HUES64 (cell line): Measurements from ENCODE around the gene CCDC187.

ENCODE experiments used
- H3K27ac ChIP-seq: 2 replicates; pipeline ENCODE4 v1.7.0; 2013; ENCODE audit warnings: low read depth, low read length, inconsistent platforms
- H3K27me3 ChIP-seq: 2 replicates; pipeline ENCODE4 v1.6.1; 2013; ENCODE audit warnings: mild to moderate bottlenecking, low read length; ENCODE audit not compliant: insufficient read depth
- H3K36me3 ChIP-seq: 2 replicates; pipeline ENCODE4 v1.6.1; 2013; ENCODE audit warnings: mild to moderate bottlenecking, low read length; ENCODE audit not compliant: insufficient read depth
- H3K4me1 ChIP-seq: 2 replicates; pipeline ENCODE4 v1.6.1; 2013; ENCODE audit warnings: mild to moderate bottlenecking, low read length, moderate library complexity; ENCODE audit not compliant: insufficient read depth
- H3K4me3 ChIP-seq: 2 replicates; pipeline ENCODE4 v1.5.1; 2013; ENCODE audit warnings: mild to moderate bottlenecking, low read length, moderate library complexity
- H3K9ac ChIP-seq: 2 replicates; pipeline ENCODE4 v1.6.1; 2013; ENCODE audit warnings: mild to moderate bottlenecking, low read depth, low read length
- H3K9me3 ChIP-seq: 2 replicates; pipeline ENCODE4 v1.6.1; 2013; ENCODE audit warnings: low read depth, low read length; ENCODE audit not compliant: insufficient read depth
- WGBS: fragments of 150-250, 120-280 bp; methylation state at CpG from one replicate; pipeline ENCODE4 v1.1.7; 2013; ENCODE audit warnings: missing lambda C conversion rate; 5-methylcytosine and 5-hydroxymethylcytosine counted together

The CCDC187 gene

GRCh38 chr9:136345281-136346156, 41.6 kb upstream of the CCDC187 start:
- Histone ChIP-seq H3K9me3 (no peaks in the 10 kb centered on the region), H3K27me3 (no peaks in the 10 kb centered on the region), H3K9ac (0 out of 2 replicates have a peak overlapping the region, but pooled peaks have one; percentile 24), H3K4me1 (peaks cover 16% of the 10 kb centered on the region; the same call in 1 of the 2 replicates), H3K4me3 (no peak overlapping the region), H3K36me3 (no peaks in the 10 kb centered on the region), H3K27ac (peak overlapping the region; percentile 63; the same call in 1 of the 2 replicates)
- 75% methylated on average over 43 of the region's 43 CpGs for WGBS

- 85% methylated on average over 21 of the region's 21 CpGs for WGBS
- Histone ChIP-seq H3K27ac (no peak overlapping the region), H3K27me3 (no peaks in the 10 kb centered on the region), H3K9me3 (no peaks in the 10 kb centered on the region), H3K4me1 (peaks cover 16% of the 10 kb centered on the region; the same call in 1 of the 2 replicates), H3K9ac (no peak overlapping the region), H3K4me3 (no peak overlapping the region), H3K36me3 (no peaks in the 10 kb centered on the region)
Observed at GRCh38 chr9:136344544-136345280, 40.8 kb upstream of the CCDC187 start.

GRCh38 chr9:136343884-136344269, 40.0 kb upstream of the CCDC187 start:
- WGBS, result 97% methylated on average over 24 of the region's 24 CpGs
- no peaks in the 10 kb centered on the region for H3K27me3 ChIP-seq
- no peaks in the 10 kb centered on the region for H3K36me3 ChIP-seq
- H3K9ac ChIP-seq, result 0 out of 2 replicates have a peak overlapping the region, but pooled peaks have one; percentile 65
- no peaks in the 10 kb centered on the region for H3K9me3 ChIP-seq
- peaks cover 16% of the 10 kb centered on the region; the same call in 1 of the 2 replicates for H3K4me1 ChIP-seq
- H3K27ac ChIP-seq, result no peak overlapping the region
- no peak overlapping the region for H3K4me3 ChIP-seq

- no peaks in the 10 kb centered on the region for H3K9me3 ChIP-seq
- peak overlapping the region; percentile 65 for H3K9ac ChIP-seq
- no peaks in the 10 kb centered on the region for H3K27me3 ChIP-seq
- H3K4me3 ChIP-seq, result peak overlapping the region; percentile 51; the same call in 1 of the 2 replicates
- no peaks in the 10 kb centered on the region for H3K36me3 ChIP-seq
- peak overlapping the region; percentile 64 for H3K27ac ChIP-seq
- 74% methylated on average over 23 of the region's 23 CpGs for WGBS
- H3K4me1 ChIP-seq, result peaks cover 16% of the 10 kb centered on the region; the same call in 1 of the 2 replicates
Observed at GRCh38 chr9:136343121-136343883, 39.4 kb upstream of the CCDC187 start.

GRCh38 chr9:136342181-136343120, 38.6 kb upstream of the CCDC187 start:
- Histone ChIP-seq H3K9me3 (no peaks in the 10 kb centered on the region), H3K4me1 (peaks cover 16% of the 10 kb centered on the region; the same call in 1 of the 2 replicates), H3K27me3 (no peaks in the 10 kb centered on the region), H3K36me3 (no peaks in the 10 kb centered on the region), H3K4me3 (peak overlapping the region; percentile 51), H3K9ac (peak overlapping the region; percentile 65), H3K27ac (peak overlapping the region; percentile 64)
- 9% methylated on average over 60 of the region's 60 CpGs for WGBS

- no peaks in the 10 kb centered on the region for H3K36me3 ChIP-seq
- H3K9me3 ChIP-seq, result no peaks in the 10 kb centered on the region
- no peak overlapping the region for H3K27ac ChIP-seq
- H3K9ac ChIP-seq, result peak overlapping the region; percentile 48; the same call in 1 of the 2 replicates
- WGBS, result 92% methylated on average over 9 of the region's 10 CpGs
- H3K4me3 ChIP-seq, result no peak overlapping the region
- peaks cover 16% of the 10 kb centered on the region; the same call in 1 of the 2 replicates for H3K4me1 ChIP-seq
- H3K27me3 ChIP-seq, result no peaks in the 10 kb centered on the region
Observed at GRCh38 chr9:136341769-136342168, 37.9 kb upstream of the CCDC187 start.

- 93% methylated on average over 18 of the region's 18 CpGs for WGBS
- H3K27me3 ChIP-seq, result no peaks in the 10 kb centered on the region
- H3K4me1 ChIP-seq, result peaks cover 11% of the 10 kb centered on the region; the same call in 1 of the 2 replicates
Observed at GRCh38 chr9:136341042-136341655, 37.3 kb upstream of the CCDC187 start.

GRCh38 chr9:136340356-136341041, 36.6 kb upstream of the CCDC187 start:
- H3K27ac ChIP-seq, result no peak overlapping the region
- no peak overlapping the region for H3K9ac ChIP-seq
- 0 out of 2 replicates have a peak, but pooled peaks cover 4% of the 10 kb centered on the region for H3K36me3 ChIP-seq
- WGBS, result 95% methylated on average over 28 of the region's 28 CpGs
- no peaks in the 10 kb centered on the region for H3K9me3 ChIP-seq
- peaks cover 11% of the 10 kb centered on the region; the same call in 1 of the 2 replicates for H3K4me1 ChIP-seq
- H3K4me3 ChIP-seq, result no peak overlapping the region
- no peaks in the 10 kb centered on the region for H3K27me3 ChIP-seq

More at GRCh38 chr9:136341042-136341655, 37.3 kb upstream of the CCDC187 start:
- H3K9me3 ChIP-seq, result no peaks in the 10 kb centered on the region
- H3K27ac ChIP-seq, result no peak overlapping the region
- 0 out of 2 replicates have a peak, but pooled peaks cover 4% of the 10 kb centered on the region for H3K36me3 ChIP-seq
- H3K4me3 ChIP-seq, result no peak overlapping the region
- H3K9ac ChIP-seq, result no peak overlapping the region

- H3K4me3 ChIP-seq, result no peak overlapping the region
- peaks cover 11% of the 10 kb centered on the region; the same call in 1 of the 2 replicates for H3K4me1 ChIP-seq
- 0 out of 2 replicates have a peak, but pooled peaks cover 4% of the 10 kb centered on the region for H3K36me3 ChIP-seq
- no peaks in the 10 kb centered on the region for H3K9me3 ChIP-seq
- no peak overlapping the region for H3K27ac ChIP-seq
- no peak overlapping the region for H3K9ac ChIP-seq
- 92% methylated on average over 12 of the region's 12 CpGs for WGBS
- H3K27me3 ChIP-seq, result no peaks in the 10 kb centered on the region
Observed at GRCh38 chr9:136339958-136340310, 36.0 kb upstream of the CCDC187 start.
